ENCODE measurements around the gene MYO5B. TPM values are rescaled to one million over a fixed set of nuclear protein-coding genes. Genes with fewer than 3 reads are reported as not detected.

The MYO5B gene
- total RNA-seq, 1 donor from 2014 or later: 114 TPM

- no peak for DNase-seq (ENCODE audit: low read depth)
- Histone ChIP-seq H3K4me3 (ENCODE audit: low read depth, low read length) (no peak overlapping the region), H3K27me3 (ENCODE audit: control insufficient read depth, insufficient read depth, low read length) (no peaks in the 10 kb centered on the region), H3K36me3 (ENCODE audit: control insufficient read depth, insufficient read depth, low read length) (no peaks in the 10 kb centered on the region)
- TF ChIP-seq CTCF (IDR thresholded peaks at IDR 0.05; ENCODE audit: insufficient read depth, low read length, poor library complexity, severe bottlenecking): no peak
Observed at GRCh38 chr18:49963217-49963616, 231.7 kb downstream of the MYO5B start.

GRCh38 chr18:49961271-49961670, 233.7 kb downstream of the MYO5B start:
- DNase-seq (ENCODE audit: low read depth): no peak
- no peaks in the 10 kb centered on the region for H3K36me3 ChIP-seq (ENCODE audit: control insufficient read depth, insufficient read depth, low read length)
- H3K4me3 ChIP-seq (ENCODE audit: low read depth, low read length): no peak overlapping the region
- TF ChIP-seq CTCF (IDR thresholded peaks at IDR 0.05; ENCODE audit: insufficient read depth, low read length, poor library complexity, severe bottlenecking): no peak
- H3K27me3 ChIP-seq (ENCODE audit: control insufficient read depth, insufficient read depth, low read length): no peaks in the 10 kb centered on the region

GRCh38 chr18:49960376-49960775, 234.6 kb downstream of the MYO5B start:
- DNase-seq (ENCODE audit: low read depth): no peak
- H3K36me3 ChIP-seq (ENCODE audit: control insufficient read depth, insufficient read depth, low read length): no peaks in the 10 kb centered on the region
- no peak for TF ChIP-seq CTCF (IDR thresholded peaks at IDR 0.05; ENCODE audit: insufficient read depth, low read length, poor library complexity, severe bottlenecking)
- no peak overlapping the region for H3K4me3 ChIP-seq (ENCODE audit: low read depth, low read length)
- H3K27me3 ChIP-seq (ENCODE audit: control insufficient read depth, insufficient read depth, low read length): no peaks in the 10 kb centered on the region

GRCh38 chr18:49959176-49959575, 235.8 kb downstream of the MYO5B start:
- no peak for TF ChIP-seq CTCF (IDR thresholded peaks at IDR 0.05; ENCODE audit: insufficient read depth, low read length, poor library complexity, severe bottlenecking)
- Histone ChIP-seq H3K4me3 (ENCODE audit: low read depth, low read length) (no peak overlapping the region), H3K27me3 (ENCODE audit: control insufficient read depth, insufficient read depth, low read length) (no peaks in the 10 kb centered on the region), H3K36me3 (ENCODE audit: control insufficient read depth, insufficient read depth, low read length) (no peaks in the 10 kb centered on the region)
- no peak for DNase-seq (ENCODE audit: low read depth)

GRCh38 chr18:49955263-49955662, 239.7 kb downstream of the MYO5B start:
- no peak overlapping the region for H3K4me3 ChIP-seq (ENCODE audit: low read depth, low read length)
- H3K36me3 ChIP-seq (ENCODE audit: control insufficient read depth, insufficient read depth, low read length): no peaks in the 10 kb centered on the region
- no peak for TF ChIP-seq CTCF (IDR thresholded peaks at IDR 0.05; ENCODE audit: insufficient read depth, low read length, poor library complexity, severe bottlenecking)

GRCh38 chr18:49953391-49953790, 241.6 kb downstream of the MYO5B start:
- Histone ChIP-seq H3K27me3 (ENCODE audit: control insufficient read depth, insufficient read depth, low read length) (no peaks in the 10 kb centered on the region), H3K4me3 (ENCODE audit: low read depth, low read length) (no peak overlapping the region), H3K36me3 (ENCODE audit: control insufficient read depth, insufficient read depth, low read length) (no peaks in the 10 kb centered on the region)
- TF ChIP-seq CTCF (IDR thresholded peaks at IDR 0.05; ENCODE audit: insufficient read depth, low read length, poor library complexity, severe bottlenecking): no peak
- no peak for DNase-seq (ENCODE audit: low read depth)

More at GRCh38 chr18:49955263-49955662, 239.7 kb downstream of the MYO5B start:
- no peak for DNase-seq (ENCODE audit: low read depth)
- no peaks in the 10 kb centered on the region for H3K27me3 ChIP-seq (ENCODE audit: control insufficient read depth, insufficient read depth, low read length)
